SK-N-SH treated with all-trans-retinoic acid at 6 μM for 48 hours (cell line): ENCODE data around the gene AKR7A3.

ENCODE experiments used
- ATAC-seq: fragments of 200-7000 bp; cut with Tn5 transposase; 3 replicates; pipeline ENCODE4 v1.9.1; 2020; ENCODE audit warnings: mild to moderate bottlenecking, moderate library complexity
- ARNTL ChIP-seq: fragments of 450-650 bp; formaldehyde crosslinking; IDR thresholded peaks from 2 replicates; pipeline ENCODE4 v1.5.0; 2020; ENCODE audit warnings: low read depth, mild to moderate bottlenecking, moderate library complexity, borderline replicate concordance
- CSDC2 ChIP-seq: fragments of 250-450 bp; sonication (Bioruptor Pico); IDR thresholded peaks from 2 replicates; pipeline ENCODE4 v1.5.0; 2020; ENCODE audit warnings: mild to moderate bottlenecking, moderate library complexity
- GLIS3 ChIP-seq: fragments of 250-450 bp; sonication (Bioruptor Pico); IDR thresholded peaks from 2 replicates; pipeline ENCODE4 v1.5.0; 2020; ENCODE audit warnings: mild to moderate bottlenecking, moderate library complexity
- ISL1 ChIP-seq: fragments of 250-450 bp; sonication (Bioruptor Pico); IDR thresholded peaks from 2 replicates; pipeline ENCODE4 v2.1.2; 2022; ENCODE audit warnings: mild to moderate bottlenecking, moderate library complexity
- PPARA ChIP-seq: fragments of 250-450 bp; sonication (Bioruptor Pico); IDR thresholded peaks from 2 replicates; pipeline ENCODE4 v1.5.0; 2020; ENCODE audit warnings: mild to moderate bottlenecking, borderline replicate concordance
- RARB ChIP-seq: fragments of 250-450 bp; sonication (Bioruptor Pico); IDR thresholded peaks from 2 replicates; pipeline ENCODE4 v1.8.0; 2021; ENCODE audit warnings: mild to moderate bottlenecking, moderate library complexity
- TCF4 ChIP-seq: fragments of 250-450 bp; sonication (Bioruptor Pico); IDR thresholded peaks from 2 replicates; pipeline ENCODE4 v1.8.0; 2021; ENCODE audit warnings: mild to moderate bottlenecking, moderate library complexity, borderline replicate concordance
- TOX ChIP-seq: fragments of 250-450 bp; sonication (Bioruptor Pico); IDR thresholded peaks from 2 replicates; pipeline ENCODE4 v1.8.0; 2021; ENCODE audit warnings: mild to moderate bottlenecking, moderate library complexity, borderline replicate concordance
- ZC3H10 ChIP-seq: fragments of 250-450 bp; sonication (Bioruptor Pico); IDR thresholded peaks from 2 replicates; pipeline ENCODE4 v1.5.1; 2021; ENCODE audit warnings: mild to moderate bottlenecking, moderate library complexity
- ZFP3 ChIP-seq: fragments of 250-450 bp; sonication (Bioruptor Pico); IDR thresholded peaks from 2 replicates; pipeline ENCODE4 v1.5.0; 2020; ENCODE audit warnings: mild to moderate bottlenecking, moderate library complexity
- ZFP30 ChIP-seq: fragments of 450-650 bp; formaldehyde crosslinking; IDR thresholded peaks from 2 replicates; pipeline ENCODE4 v1.5.0; 2022; ENCODE audit warnings: mild to moderate bottlenecking, moderate library complexity
- ZNF70 ChIP-seq: fragments of 450-650 bp; formaldehyde crosslinking; IDR thresholded peaks from 2 replicates; pipeline ENCODE4 v1.5.0; 2020; ENCODE audit warnings: mild to moderate bottlenecking, moderate library complexity
- TF ChIP-seq, protein P1 (sequence below): fragments of 250-450 bp; sonication (Bioruptor Pico); IDR thresholded peaks from 2 replicates; pipeline ENCODE4 v1.8.0; 2020; ENCODE audit warnings: mild to moderate bottlenecking, moderate library complexity, borderline replicate concordance
- TF ChIP-seq, protein P2 (sequence below): fragments of 250-450 bp; sonication (Bioruptor Pico); IDR thresholded peaks from 2 replicates; pipeline ENCODE4 v1.5.1; 2021; ENCODE audit warnings: mild to moderate bottlenecking, moderate library complexity
- TF ChIP-seq, protein P3 (sequence below): fragments of 250-450 bp; sonication (Bioruptor Pico); IDR thresholded peaks from 2 replicates; pipeline ENCODE4 v1.5.0; 2020; ENCODE audit warnings: mild to moderate bottlenecking, moderate library complexity
- TF ChIP-seq, protein P4 (sequence below): fragments of 250-450 bp; sonication (Bioruptor Pico); IDR thresholded peaks from 2 replicates; pipeline ENCODE4 v1.8.0; 2021; ENCODE audit warnings: low read depth, mild to moderate bottlenecking, moderate library complexity, borderline replicate concordance

AKR7A3 gene

DNA sequence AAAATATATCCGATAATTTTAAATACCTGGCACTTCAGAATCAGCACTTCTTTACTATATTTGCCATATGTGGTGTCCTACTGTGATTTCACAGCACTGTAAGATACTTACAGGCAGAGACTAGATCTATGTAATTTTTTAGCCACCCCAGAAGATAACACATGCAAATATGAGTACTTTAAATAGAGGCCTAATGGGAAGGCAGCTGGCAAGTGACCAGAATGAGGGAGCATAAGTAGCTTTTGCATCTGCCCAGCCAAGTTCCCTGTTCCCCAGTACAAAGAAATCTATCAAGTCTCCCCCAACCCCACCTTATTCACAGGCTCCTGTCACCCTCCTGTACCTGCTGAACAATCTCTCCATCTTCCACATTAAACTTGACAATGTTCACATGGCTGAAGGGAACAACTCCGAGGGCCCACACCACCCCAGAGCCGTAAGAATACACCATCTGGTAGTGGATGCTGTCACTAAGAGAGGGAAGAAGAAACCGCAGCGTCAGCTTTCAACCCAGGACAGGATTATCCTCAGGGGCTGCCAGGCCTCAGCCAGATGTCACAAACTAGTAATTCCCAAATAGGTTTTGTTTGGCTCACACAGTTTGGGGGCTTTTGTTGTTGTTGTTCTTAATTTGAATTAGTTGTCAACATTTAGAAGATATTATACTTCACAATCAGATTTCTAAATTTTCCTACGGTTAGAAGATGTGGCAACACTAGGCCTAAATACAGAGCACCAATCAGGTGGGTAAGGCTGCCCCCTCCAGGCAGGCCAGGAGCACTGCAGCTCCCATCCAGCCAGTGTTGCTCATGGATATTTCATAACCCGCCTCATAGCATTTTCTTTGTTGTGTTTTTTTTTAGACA, 47.7 kb downstream of the AKR7A3 start (continued):
- TF ChIP-seq, protein P1, sequence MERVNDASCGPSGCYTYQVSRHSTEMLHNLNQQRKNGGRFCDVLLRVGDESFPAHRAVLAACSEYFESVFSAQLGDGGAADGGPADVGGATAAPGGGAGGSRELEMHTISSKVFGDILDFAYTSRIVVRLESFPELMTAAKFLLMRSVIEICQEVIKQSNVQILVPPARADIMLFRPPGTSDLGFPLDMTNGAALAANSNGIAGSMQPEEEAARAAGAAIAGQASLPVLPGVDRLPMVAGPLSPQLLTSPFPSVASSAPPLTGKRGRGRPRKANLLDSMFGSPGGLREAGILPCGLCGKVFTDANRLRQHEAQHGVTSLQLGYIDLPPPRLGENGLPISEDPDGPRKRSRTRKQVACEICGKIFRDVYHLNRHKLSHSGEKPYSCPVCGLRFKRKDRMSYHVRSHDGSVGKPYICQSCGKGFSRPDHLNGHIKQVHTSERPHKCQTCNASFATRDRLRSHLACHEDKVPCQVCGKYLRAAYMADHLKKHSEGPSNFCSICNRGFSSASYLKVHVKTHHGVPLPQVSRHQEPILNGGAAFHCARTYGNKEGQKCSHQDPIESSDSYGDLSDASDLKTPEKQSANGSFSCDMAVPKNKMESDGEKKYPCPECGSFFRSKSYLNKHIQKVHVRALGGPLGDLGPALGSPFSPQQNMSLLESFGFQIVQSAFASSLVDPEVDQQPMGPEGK (CRISPR knock-in tag): no peak
- no peak for TF ChIP-seq ZFP3 (CRISPR knock-in tag)
- TF ChIP-seq, protein P2, sequence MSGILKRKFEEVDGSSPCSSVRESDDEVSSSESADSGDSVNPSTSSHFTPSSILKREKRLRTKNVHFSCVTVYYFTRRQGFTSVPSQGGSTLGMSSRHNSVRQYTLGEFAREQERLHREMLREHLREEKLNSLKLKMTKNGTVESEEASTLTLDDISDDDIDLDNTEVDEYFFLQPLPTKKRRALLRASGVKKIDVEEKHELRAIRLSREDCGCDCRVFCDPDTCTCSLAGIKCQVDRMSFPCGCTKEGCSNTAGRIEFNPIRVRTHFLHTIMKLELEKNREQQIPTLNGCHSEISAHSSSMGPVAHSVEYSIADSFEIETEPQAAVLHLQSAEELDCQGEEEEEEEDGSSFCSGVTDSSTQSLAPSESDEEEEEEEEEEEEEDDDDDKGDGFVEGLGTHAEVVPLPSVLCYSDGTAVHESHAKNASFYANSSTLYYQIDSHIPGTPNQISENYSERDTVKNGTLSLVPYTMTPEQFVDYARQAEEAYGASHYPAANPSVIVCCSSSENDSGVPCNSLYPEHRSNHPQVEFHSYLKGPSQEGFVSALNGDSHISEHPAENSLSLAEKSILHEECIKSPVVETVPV: no peak
- TF ChIP-seq, all 23 proteins: peak for 0

DNA sequence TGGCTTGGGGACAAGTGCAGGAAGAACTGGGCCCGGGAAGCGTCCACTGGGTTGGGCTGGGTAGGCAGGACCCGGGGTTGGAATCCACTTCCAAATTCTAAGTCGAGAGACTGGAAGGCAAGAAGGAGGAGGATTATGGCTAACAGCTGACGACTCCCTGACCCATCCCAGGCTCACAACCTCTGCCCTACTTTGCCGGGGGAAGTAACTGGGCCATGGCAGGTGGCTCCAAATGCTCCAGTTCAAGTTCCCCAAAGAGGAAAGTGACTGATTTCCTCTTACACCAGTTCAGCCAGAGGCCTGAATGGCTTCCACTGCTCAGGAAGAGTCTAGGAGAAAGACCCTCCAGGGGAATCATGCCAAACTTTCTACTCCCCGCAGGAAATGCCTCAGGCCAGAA, 48.7 kb downstream of the AKR7A3 start:
- no peak for ATAC-seq
- TF ChIP-seq ZC3H10 (no peak), ZFP30 (CRISPR knock-in tag) (no peak), ZNF70 (CRISPR knock-in tag) (no peak), TCF4 (CRISPR knock-in tag) (no peak), PPARA (CRISPR knock-in tag) (no peak), RARB (CRISPR knock-in tag) (no peak), ZFP3 (CRISPR knock-in tag) (no peak), CSDC2 (CRISPR knock-in tag) (no peak), ISL1 (no peak), GLIS3 (CRISPR knock-in tag) (no peak)
- TF ChIP-seq, protein P3, sequence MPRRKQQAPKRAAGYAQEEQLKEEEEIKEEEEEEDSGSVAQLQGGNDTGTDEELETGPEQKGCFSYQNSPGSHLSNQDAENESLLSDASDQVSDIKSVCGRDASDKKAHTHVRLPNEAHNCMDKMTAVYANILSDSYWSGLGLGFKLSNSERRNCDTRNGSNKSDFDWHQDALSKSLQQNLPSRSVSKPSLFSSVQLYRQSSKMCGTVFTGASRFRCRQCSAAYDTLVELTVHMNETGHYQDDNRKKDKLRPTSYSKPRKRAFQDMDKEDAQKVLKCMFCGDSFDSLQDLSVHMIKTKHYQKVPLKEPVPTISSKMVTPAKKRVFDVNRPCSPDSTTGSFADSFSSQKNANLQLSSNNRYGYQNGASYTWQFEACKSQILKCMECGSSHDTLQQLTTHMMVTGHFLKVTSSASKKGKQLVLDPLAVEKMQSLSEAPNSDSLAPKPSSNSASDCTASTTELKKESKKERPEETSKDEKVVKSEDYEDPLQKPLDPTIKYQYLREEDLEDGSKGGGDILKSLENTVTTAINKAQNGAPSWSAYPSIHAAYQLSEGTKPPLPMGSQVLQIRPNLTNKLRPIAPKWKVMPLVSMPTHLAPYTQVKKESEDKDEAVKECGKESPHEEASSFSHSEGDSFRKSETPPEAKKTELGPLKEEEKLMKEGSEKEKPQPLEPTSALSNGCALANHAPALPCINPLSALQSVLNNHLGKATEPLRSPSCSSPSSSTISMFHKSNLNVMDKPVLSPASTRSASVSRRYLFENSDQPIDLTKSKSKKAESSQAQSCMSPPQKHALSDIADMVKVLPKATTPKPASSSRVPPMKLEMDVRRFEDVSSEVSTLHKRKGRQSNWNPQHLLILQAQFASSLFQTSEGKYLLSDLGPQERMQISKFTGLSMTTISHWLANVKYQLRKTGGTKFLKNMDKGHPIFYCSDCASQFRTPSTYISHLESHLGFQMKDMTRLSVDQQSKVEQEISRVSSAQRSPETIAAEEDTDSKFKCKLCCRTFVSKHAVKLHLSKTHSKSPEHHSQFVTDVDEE (CRISPR knock-in tag): no peak
- TF ChIP-seq, protein P1 (CRISPR knock-in tag): no peak
- TF ChIP-seq, protein P4, sequence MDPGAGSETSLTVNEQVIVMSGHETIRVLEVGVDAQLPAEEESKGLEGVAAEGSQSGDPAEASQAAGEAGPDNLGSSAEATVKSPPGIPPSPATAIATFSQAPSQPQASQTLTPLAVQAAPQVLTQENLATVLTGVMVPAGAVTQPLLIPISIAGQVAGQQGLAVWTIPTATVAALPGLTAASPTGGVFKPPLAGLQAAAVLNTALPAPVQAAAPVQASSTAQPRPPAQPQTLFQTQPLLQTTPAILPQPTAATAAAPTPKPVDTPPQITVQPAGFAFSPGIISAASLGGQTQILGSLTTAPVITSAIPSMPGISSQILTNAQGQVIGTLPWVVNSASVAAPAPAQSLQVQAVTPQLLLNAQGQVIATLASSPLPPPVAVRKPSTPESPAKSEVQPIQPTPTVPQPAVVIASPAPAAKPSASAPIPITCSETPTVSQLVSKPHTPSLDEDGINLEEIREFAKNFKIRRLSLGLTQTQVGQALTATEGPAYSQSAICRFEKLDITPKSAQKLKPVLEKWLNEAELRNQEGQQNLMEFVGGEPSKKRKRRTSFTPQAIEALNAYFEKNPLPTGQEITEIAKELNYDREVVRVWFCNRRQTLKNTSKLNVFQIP: no peak

DNA sequence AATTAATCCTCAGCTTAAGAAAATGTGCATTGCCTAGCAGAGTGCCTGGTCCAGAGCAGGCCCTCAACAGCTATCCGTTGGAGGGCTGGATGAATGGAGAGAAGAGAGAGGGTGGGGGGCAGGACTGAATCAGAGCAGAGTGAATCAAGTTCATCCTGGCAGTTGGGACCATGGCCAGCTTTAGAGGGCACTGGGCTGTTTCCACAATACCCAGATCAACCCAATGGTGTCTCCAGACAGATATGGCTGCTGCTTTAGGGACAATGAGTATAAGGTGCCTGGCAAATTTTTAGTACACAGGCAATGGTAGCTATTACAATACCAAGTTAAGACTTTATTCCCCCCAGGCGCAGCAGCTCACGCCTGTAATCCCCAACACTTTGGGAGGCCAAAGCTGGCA, 54.3 kb downstream of the AKR7A3 start:
- ATAC-seq: no peak
- TF ChIP-seq TOX: no peak
- TF ChIP-seq, protein P3 (CRISPR knock-in tag): no peak
- no peak for TF ChIP-seq ZC3H10
- TF ChIP-seq, protein P1 (CRISPR knock-in tag): no peak
- TF ChIP-seq, protein P4: no peak
- TF ChIP-seq ZFP3 (CRISPR knock-in tag): no peak
- TF ChIP-seq ZNF70 (CRISPR knock-in tag): no peak
- no peak for TF ChIP-seq CSDC2 (CRISPR knock-in tag)
- no peak for TF ChIP-seq ISL1
- TF ChIP-seq ARNTL (CRISPR knock-in tag): no peak
